22Rv1 (cell line): ENCODE results near the gene AGAP1.

Experiments used
- CTCF ChIP-seq: fragments of 450-650 bp; IDR thresholded peaks from 2 replicates; pipeline ENCODE4 v1.5.1; 2017; ENCODE audit warnings: mild to moderate bottlenecking
- ZFX ChIP-seq: fragments of 450-650 bp; IDR thresholded peaks from 2 replicates; pipeline ENCODE4 v1.6.1; 2017; ENCODE audit warnings: antibody characterized with exemption, borderline replicate concordance

GRCh38 chr2:235614900-235615712 is 121.3 kb downstream of the AGAP1 start:
- no peak for TF ChIP-seq CTCF
- TF ChIP-seq ZFX, result no peak
